ENCODE results near the gene TRIOBP. TPM values are rescaled to one million over a fixed set of nuclear protein-coding genes. Genes with fewer than 3 reads are reported as not detected.

TRIOBP gene
- total and polyA plus RNA-seq, 2 of the 13 experiments (the other 11 are each of a cell fraction or from before 2014, with no cell fraction given): 6.1 to 15.4 TPM

GRCh38 chr22:37807410-37808293 is 110.8 kb downstream of the TRIOBP start, which contains the start of gene GCAT (continued):
- TF ChIP-seq ZBTB33 (CRISPR knock-in tag; IDR thresholded peaks at IDR 0.05): no peak
- TF ChIP-seq PHF8 (CRISPR knock-in tag; IDR thresholded peaks at IDR 0.05): peak; percentile 52; the same call in 1 of the 2 replicates
- TF ChIP-seq ZHX1 (CRISPR knock-in tag; IDR thresholded peaks at IDR 0.05; ENCODE audit: low read depth): no peak
- no peak for TF ChIP-seq ZNF496 (CRISPR knock-in tag; IDR thresholded peaks at IDR 0.05; ENCODE audit: insufficient replicate concordance)
- peak; percentile 85 for TF ChIP-seq MEIS2 (CRISPR knock-in tag; IDR thresholded peaks at IDR 0.05)
- TF ChIP-seq SALL1 (CRISPR knock-in tag; IDR thresholded peaks at IDR 0.05): peak; percentile 65
- no peak for TF ChIP-seq PLSCR1 (CRISPR knock-in tag; IDR thresholded peaks at IDR 0.05; ENCODE audit: borderline replicate concordance)
- TF ChIP-seq ISL2 (CRISPR knock-in tag; IDR thresholded peaks at IDR 0.05): peak; percentile 49; the same call in 1 of the 2 replicates
- peak; percentile 76 for TF ChIP-seq ZBTB38 (CRISPR knock-in tag; IDR thresholded peaks at IDR 0.05)
- TF ChIP-seq ZSCAN31 (CRISPR knock-in tag; IDR thresholded peaks at IDR 0.05; ENCODE audit: low read depth): peak; percentile 69; the same call in 1 of the 2 replicates
- peak; percentile 71 for TF ChIP-seq SRSF1 (optimal IDR thresholded peaks at IDR 0.05; ENCODE audit: low read depth, low read length)
- no peak for TF ChIP-seq ZNF256 (CRISPR knock-in tag; conservative IDR thresholded peaks at IDR 0.05)
- TF ChIP-seq ATAD3A (CRISPR knock-in tag; IDR thresholded peaks at IDR 0.05): no peak
- TF ChIP-seq POLR2AphosphoS2 (IDR thresholded peaks at IDR 0.05; ENCODE audit: low read depth, low read length): peak; percentile 92; the same call in 1 of the 2 replicates
- TF ChIP-seq ZNF484 (CRISPR knock-in tag; IDR thresholded peaks at IDR 0.05; ENCODE audit: borderline replicate concordance, low read depth): peak; percentile 37; the same call in 1 of the 2 replicates
- TF ChIP-seq SKI (IDR thresholded peaks at IDR 0.05; ENCODE audit: partially characterized antibody): peak; percentile 8
- TF ChIP-seq MTF2 (CRISPR knock-in tag; IDR thresholded peaks at IDR 0.05; ENCODE audit: borderline replicate concordance): no peak
- TF ChIP-seq ATF1 (CRISPR knock-in tag; IDR thresholded peaks at IDR 0.05): peak; percentile 66; the same call in 1 of the 2 replicates
- TF ChIP-seq PTBP1 (IDR thresholded peaks at IDR 0.05; ENCODE audit: low read depth, low read length, poor library complexity, severe bottlenecking): peak; percentile 27
- peak; percentile 91 for TF ChIP-seq ZNF605 (CRISPR knock-in tag; IDR thresholded peaks at IDR 0.05)
- TF ChIP-seq ZNF788 (CRISPR knock-in tag; IDR thresholded peaks at IDR 0.05; ENCODE audit: borderline replicate concordance): peak; percentile 77; the same call in 1 of the 2 replicates
- TF ChIP-seq ZC3H4 (CRISPR knock-in tag; IDR thresholded peaks at IDR 0.05; ENCODE audit: borderline replicate concordance): peak; percentile 88; the same call in 1 of the 2 replicates
- peak; percentile 73 for TF ChIP-seq POLR2G (IDR thresholded peaks at IDR 0.05; ENCODE audit: low read depth, low read length)
- no peak for TF ChIP-seq ZMAT3 (CRISPR knock-in tag; conservative IDR thresholded peaks at IDR 0.05)
